Embryonic facial prominence (tissue), 1 donor: ENCODE data around the gene DHRS12.

Experiments used
- DNase-seq: peaks from one replicate; pipeline ENCODE4 v3.0.0-alpha.2; 2016; ENCODE audit errors: extremely low spot score

DHRS12 gene

DNA sequence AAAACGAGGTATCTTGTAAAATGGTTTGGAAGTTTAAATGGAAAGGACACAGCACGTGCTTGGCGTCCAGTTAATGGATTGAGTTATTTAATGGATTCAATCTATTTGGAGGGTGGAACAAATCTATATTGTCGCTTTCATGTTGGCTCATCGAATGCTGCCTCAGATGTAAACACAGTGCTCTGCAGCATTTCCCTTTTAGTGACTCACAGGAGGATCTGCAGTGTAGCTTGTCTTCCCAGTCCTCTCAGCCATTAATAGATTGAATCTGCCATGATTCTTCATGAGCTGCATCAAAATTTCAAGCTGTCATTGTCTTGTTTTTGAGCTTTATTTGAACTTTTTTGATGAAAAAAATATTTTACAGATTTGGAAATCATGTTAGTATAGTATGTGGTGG, 44.7 kb downstream of the DHRS12 start:
- no peak for DNase-seq

DNA sequence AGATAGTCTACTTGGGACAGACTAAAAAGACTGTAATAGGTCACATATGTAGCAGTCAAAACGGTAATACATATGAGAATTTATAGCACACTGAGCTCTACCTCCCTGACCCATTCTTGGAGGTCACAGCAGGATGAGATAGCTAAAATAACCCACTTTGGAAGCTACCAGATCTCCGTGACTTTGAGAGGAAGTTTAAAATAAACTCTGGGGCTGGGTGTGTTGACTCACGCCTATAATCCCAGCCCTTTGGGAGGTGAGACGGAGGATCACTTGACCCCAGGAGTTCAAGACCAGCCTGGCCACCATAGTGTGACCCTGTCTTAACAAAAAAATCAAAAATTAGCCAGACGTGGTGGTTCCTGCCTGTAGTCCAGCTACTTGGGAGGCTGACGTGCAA, 45.3 kb downstream of the DHRS12 start:
- DNase-seq: no peak

GRCh38 chr13:51756651-51757050, 47.3 kb downstream of the DHRS12 start:
- no peak for DNase-seq

DNA sequence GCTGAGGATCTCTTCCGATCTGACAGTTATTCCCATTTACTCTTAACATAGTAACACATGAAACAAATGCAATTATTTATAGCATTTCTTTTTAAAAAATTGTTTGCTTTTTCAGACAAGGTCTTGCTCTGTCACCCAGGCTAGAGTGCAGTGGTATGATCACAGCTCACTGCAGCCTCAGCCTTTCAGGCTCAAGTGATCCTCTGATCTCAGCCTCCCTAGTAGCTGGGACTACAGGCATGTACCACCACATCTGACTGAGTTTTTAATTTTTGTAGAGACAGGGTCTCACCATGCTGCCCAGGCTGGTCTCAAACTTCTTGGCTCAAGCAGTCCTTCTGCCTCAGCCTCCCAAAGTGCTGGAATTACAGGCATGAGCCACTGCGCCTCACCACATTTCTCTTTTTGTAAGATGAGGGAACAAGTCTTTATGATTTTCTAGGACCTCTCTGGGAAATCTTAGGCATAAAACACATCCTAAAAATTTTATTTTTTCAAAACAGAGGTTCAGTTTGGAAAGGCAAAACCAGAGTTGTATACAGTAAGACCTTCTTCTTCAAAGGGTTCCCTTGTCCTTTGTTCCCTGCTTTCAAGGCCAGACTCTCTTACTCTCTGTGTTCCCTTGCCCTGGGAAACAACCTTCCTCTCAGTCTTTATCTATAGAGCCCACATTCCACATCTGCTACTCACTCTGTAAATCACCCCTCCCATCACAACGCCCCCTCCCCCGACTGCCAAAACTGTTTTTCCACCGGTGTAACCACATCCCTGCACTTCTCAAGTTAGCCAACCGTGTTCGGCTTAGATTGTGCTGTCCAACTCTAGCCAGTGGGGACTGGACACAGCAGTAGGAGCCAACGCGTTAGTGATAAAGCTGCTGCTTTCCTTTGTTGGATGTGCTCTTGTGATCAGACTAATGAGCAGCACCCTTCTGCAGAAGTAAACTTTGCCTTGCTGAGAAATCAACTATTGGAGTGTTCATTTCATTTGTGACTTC, 56.2 kb downstream of the DHRS12 start:
- no peak for DNase-seq

GRCh38 chr13:51746802-51747201, 57.2 kb downstream of the DHRS12 start:
- DNase-seq: no peak

GRCh38 chr13:51745243-51745642, 58.7 kb downstream of the DHRS12 start:
- no peak for DNase-seq

- no peak for DNase-seq
These were observed 61.4 kb downstream of the DHRS12 start for GRCh38 chr13:51742611-51743010.

- no peak for DNase-seq
These were observed 61.9 kb downstream of the DHRS12 start for GRCh38 chr13:51742031-51742430.

GRCh38 chr13:51740698-51741097, 63.3 kb downstream of the DHRS12 start:
- DNase-seq: no peak

DNA sequence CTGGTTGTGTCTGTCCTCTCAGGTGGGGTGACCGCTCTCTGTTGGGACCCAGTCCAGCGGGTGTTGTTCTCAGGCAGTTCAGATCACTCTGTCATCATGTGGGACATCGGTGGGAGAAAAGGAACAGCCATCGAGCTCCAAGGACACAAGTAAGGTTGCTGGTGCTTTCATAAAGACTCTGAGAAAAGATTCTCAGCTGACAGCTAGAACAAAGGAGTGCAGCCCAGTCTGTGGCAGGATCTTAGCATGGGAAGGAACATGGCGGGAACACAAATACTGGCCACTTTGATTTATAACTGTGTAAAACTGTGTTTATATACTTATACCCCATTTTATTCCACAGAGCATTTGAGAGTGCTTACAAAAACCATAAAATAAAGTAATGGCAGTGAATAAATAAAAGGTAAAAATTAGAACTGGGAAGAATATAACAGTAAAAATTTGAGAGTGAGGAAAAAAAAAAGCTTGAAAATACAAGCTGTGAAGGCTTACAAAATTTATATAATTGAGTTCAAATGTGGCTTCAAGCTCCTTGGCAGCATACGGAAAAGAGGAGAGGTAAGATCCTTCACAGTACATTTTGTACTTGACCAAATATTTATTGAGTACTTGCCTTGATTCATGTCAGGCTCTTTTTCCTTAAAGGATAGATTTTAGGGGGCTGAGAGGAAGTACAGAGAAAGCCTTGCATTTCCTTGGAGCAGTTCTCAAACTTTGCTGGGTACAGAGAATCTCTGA, 64.8 kb downstream of the DHRS12 start:
- DNase-seq: no peak

GRCh38 chr13:51738226-51738905, 65.6 kb downstream of the DHRS12 start:
- DNase-seq: no peak

DNA sequence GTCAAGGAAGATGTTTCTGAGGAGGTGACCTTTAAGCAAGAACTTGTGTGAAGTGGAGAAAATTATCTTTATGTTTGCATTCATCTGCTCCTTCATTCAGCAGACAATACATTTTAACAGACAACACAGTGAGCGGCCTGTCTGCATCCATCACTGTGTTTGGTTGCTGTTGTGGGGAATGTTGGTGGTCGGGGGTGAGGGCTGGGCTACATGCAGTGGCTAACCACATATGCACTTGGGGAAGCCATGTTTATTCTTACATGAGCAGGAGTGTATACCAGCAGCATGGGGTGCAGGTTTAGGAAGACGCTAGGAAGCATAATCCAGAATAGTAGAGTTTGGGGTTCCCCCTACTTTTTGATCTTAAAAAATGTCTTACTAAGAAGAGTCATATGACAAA, 66.4 kb downstream of the DHRS12 start:
- no peak for DNase-seq

DNA sequence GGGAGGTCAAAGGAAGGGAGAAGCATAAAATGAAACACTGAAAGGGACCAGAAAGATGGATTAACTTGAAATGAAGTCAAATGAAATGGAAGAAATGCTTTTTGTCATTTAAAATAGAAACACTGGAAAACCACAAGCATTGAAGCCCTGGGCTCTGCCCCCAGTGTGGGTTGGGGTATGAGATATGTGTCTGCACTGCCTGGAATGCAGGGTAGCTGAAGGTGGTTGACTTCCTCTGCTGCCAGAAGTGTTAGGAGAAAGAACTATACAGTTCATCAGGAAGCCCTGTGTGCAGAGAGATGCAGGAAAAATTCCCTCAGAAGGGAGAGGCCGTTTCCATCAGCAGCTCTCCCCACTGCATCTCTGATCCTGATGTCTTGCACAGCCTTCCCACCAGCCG, 69.2 kb downstream of the DHRS12 start:
- no peak for DNase-seq

GRCh38 chr13:51733374-51734298, 70.3 kb downstream of the DHRS12 start:
- no peak for DNase-seq

DNA sequence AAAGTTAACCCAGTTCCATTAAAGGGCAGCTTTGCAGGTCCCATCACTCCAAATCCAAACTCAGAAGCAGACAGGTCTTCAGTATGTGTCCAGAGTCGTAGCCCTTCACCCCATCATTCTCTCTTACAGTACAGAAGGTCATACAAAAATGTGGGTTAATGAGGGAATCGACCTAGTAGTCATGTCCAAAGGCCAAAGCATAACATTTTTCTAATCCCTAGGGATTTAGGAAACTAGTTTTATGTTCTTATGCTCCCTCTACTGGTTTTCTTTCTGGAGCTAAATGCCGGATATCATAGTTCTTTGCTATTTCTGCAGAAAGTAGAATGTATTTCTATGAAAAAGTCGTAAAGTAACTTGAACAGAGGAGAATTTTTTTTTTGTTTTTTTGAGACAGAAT, 72.2 kb downstream of the DHRS12 start:
- DNase-seq: no peak

DNA sequence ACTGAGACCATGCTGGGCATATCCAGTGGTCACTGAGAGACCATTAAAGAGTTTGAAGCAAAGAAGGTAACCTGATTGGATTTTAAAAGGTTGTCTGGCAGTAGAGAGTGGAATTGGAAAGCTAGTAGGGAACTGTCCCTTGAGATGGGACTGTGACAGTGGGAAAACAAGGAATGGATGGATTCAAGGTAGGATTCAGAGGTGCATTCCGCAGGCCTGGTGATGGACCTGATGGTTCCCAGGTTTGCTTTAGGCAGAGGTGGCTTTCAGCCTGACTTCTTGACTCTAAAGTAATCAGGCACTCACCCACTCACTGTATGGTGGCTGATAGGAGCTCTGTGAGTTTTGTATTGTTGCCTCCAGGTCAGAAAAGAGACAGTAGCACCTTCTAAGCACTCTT, 73.0 kb downstream of the DHRS12 start:
- DNase-seq: no peak

GRCh38 chr13:51729866-51730553, 74.0 kb downstream of the DHRS12 start:
- no peak for DNase-seq

DNA sequence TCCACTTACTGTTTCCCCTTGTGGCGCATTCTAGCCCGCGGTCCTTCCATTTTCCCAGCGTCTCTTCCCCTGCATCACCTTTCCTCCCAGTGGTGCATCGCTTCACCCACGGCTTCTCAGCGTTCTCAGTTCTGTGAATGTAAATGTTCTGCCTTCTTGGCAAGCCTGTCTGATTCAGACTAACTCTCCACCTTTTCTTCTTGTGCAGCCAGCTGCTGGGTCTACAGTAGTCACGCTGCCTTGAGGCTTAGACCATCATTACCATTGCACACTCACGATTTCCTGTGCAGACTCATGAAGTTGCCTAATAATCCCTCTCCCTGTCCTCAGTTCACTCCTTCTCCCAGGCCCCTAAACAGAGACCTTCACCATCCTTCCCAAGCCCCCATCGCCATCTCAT, 75.0 kb downstream of the DHRS12 start:
- no peak for DNase-seq

GRCh38 chr13:51728275-51728673, 75.7 kb downstream of the DHRS12 start:
- no peak for DNase-seq

- no peak for DNase-seq
These were observed 76.2 kb downstream of the DHRS12 start for GRCh38 chr13:51727634-51728274.
